H9 (cell line): ENCODE measurements around the gene MYEF2. TPM values are rescaled to one million over a fixed set of nuclear protein-coding genes. Genes with fewer than 3 reads are reported as not detected.

Experiments
- DNase-seq: peaks from one replicate; pipeline ENCODE4 v3.0.0-alpha.2; 2017
- H2AFZ ChIP-seq: one replicate; pipeline ENCODE4 v1.6.1; 2013; ENCODE audit warnings: mild to moderate bottlenecking, low read length, control low read depth, moderate library complexity
- H2AK5ac ChIP-seq: 2 replicates; pipeline ENCODE4 v1.6.1; 2013; ENCODE audit warnings: low read length, control low read depth, mixed read lengths; ENCODE audit not compliant: insufficient read length
- H2BK120ac ChIP-seq: one replicate; pipeline ENCODE4 v1.6.1; 2013; ENCODE audit warnings: low read depth, mild to moderate bottlenecking, low read length, control low read depth, inconsistent platforms; ENCODE audit not compliant: poor library complexity, severe bottlenecking
- H2BK12ac ChIP-seq: 2 replicates; pipeline ENCODE4 v1.6.1; 2013; ENCODE audit warnings: low read length, control low read depth, mixed read lengths, low read depth; ENCODE audit not compliant: insufficient read length
- H2BK15ac ChIP-seq: 2 replicates; pipeline ENCODE4 v1.6.1; 2013; ENCODE audit warnings: low read depth, low read length, control low read depth
- H2BK20ac ChIP-seq: one replicate; pipeline ENCODE4 v1.6.1; 2013; ENCODE audit warnings: low read depth, mild to moderate bottlenecking, low read length, control low read depth, inconsistent platforms; ENCODE audit not compliant: poor library complexity, severe bottlenecking
- H2BK5ac ChIP-seq: 2 replicates; pipeline ENCODE4 v1.6.1; 2013; ENCODE audit warnings: low read length, control low read depth, mixed read lengths; ENCODE audit not compliant: insufficient read length
- H3K14ac ChIP-seq: 2 replicates; pipeline ENCODE4 v1.6.1; 2013; ENCODE audit warnings: low read length, control low read depth; ENCODE audit not compliant: insufficient read depth
- H3K18ac ChIP-seq: 2 replicates; pipeline ENCODE4 v1.6.1; 2013; ENCODE audit warnings: low read depth, mild to moderate bottlenecking, mixed read lengths, low read length, control low read depth; ENCODE audit not compliant: insufficient read length
- H3K23ac ChIP-seq: 2 replicates; pipeline ENCODE4 v1.6.1; 2013; ENCODE audit warnings: low read length, control low read depth, mixed read lengths, low read depth; ENCODE audit not compliant: insufficient read length
- H3K23me2 ChIP-seq: 2 replicates; pipeline ENCODE4 v1.6.1; 2013; ENCODE audit warnings: low read depth, mild to moderate bottlenecking, mixed read lengths, low read length, control low read depth; ENCODE audit not compliant: insufficient read length, poor library complexity, severe bottlenecking
- H3K27ac ChIP-seq: 2 replicates; pipeline ENCODE4 v1.5.1; 2013; ENCODE audit warnings: low read length, control low read depth, mixed read lengths, low read depth; ENCODE audit not compliant: insufficient read length
- H3K27me3 ChIP-seq: 2 replicates; pipeline ENCODE4 v1.6.1; 2013; ENCODE audit warnings: low read length, control low read depth, inconsistent platforms; ENCODE audit not compliant: insufficient read depth
- H3K4ac ChIP-seq: 2 replicates; pipeline ENCODE4 v1.6.1; 2013; ENCODE audit warnings: low read depth, mild to moderate bottlenecking, control low read depth, inconsistent platforms, low read length, moderate library complexity
- H3K4me1 ChIP-seq: 2 replicates; pipeline ENCODE4 v1.6.1; 2013; ENCODE audit warnings: low read length, control low read depth, inconsistent platforms; ENCODE audit not compliant: insufficient read depth
- H3K4me2 ChIP-seq: 2 replicates; pipeline ENCODE4 v1.6.1; 2013; ENCODE audit warnings: low read length, control low read depth, mixed read lengths; ENCODE audit not compliant: insufficient read length, insufficient read depth
- H3K56ac ChIP-seq: 2 replicates; pipeline ENCODE4 v1.6.1; 2013; ENCODE audit warnings: low read depth, mild to moderate bottlenecking, mixed read lengths, low read length, control low read depth; ENCODE audit not compliant: insufficient read length
- H3K79me1 ChIP-seq: 2 replicates; pipeline ENCODE4 v1.6.1; 2013; ENCODE audit warnings: low read depth, mild to moderate bottlenecking, moderate library complexity, low read length, control low read depth, inconsistent platforms; ENCODE audit not compliant: insufficient read depth, poor library complexity, severe bottlenecking
- H3K79me2 ChIP-seq: 2 replicates; pipeline ENCODE4 v1.6.1; 2013; ENCODE audit warnings: low read length, control low read depth, inconsistent platforms; ENCODE audit not compliant: insufficient read depth
- H3K9ac ChIP-seq: 2 replicates; pipeline ENCODE4 v1.6.1; 2013; ENCODE audit warnings: low read length, control low read depth, mixed read lengths; ENCODE audit not compliant: insufficient read length; ENCODE audit errors: extremely low read depth
- H3K9me3 ChIP-seq: one replicate; pipeline ENCODE4 v1.6.1; 2013; ENCODE audit warnings: low read depth, low read length, inconsistent platforms; ENCODE audit not compliant: control insufficient read depth
- H3T11ph ChIP-seq: one replicate; pipeline ENCODE4 v1.6.1; 2013; ENCODE audit warnings: mild to moderate bottlenecking, low read length, control low read depth, inconsistent platforms
- H4K20me1 ChIP-seq: one replicate; pipeline ENCODE4 v1.6.1; 2013; ENCODE audit not compliant: control insufficient read depth, insufficient read length, insufficient read depth
- H4K5ac ChIP-seq: 2 replicates; pipeline ENCODE4 v1.6.1; 2013; ENCODE audit warnings: low read depth, mild to moderate bottlenecking, mixed read lengths, low read length, control low read depth; ENCODE audit not compliant: insufficient read length
- H4K8ac ChIP-seq: replicated peaks from 2 replicates; pipeline ENCODE4 v1.6.1; 2013; ENCODE audit warnings: low read length, control low read depth, mixed read lengths, low read depth; ENCODE audit not compliant: insufficient read length
- H4K91ac ChIP-seq: 2 replicates; pipeline ENCODE4 v1.6.1; 2013; ENCODE audit warnings: low read depth, mild to moderate bottlenecking, moderate library complexity, mixed read lengths, low read length, control low read depth; ENCODE audit not compliant: insufficient read length
- H3K27ac Mint-ChIP-seq, 3 experiments: 2 replicates in 2 of 3; 3 replicates in 1 of 3; pipeline ENCODE4 v1.8.0; 2020 to 2021; ENCODE audit warnings: mixed read lengths in 3 of 3, mild to moderate bottlenecking in 1 of 3, moderate library complexity in 1 of 3
- H3K27me3 Mint-ChIP-seq: 2 replicates; pipeline ENCODE4 v1.8.0; 2021; ENCODE audit warnings: low read depth, mild to moderate bottlenecking, moderate library complexity, mixed read lengths
- H3K36me3 Mint-ChIP-seq, 3 experiments: 2 replicates in 2 of 3; 3 replicates in 1 of 3; pipeline ENCODE4 v1.8.0; 2020 to 2021; ENCODE audit warnings: low read depth in 3 of 3, mixed read lengths in 3 of 3; ENCODE audit not compliant: insufficient read depth in 1 of 3
- H3K4me1 Mint-ChIP-seq, 2 experiments: 2 replicates each; pipeline ENCODE4 v1.8.0; 2020; ENCODE audit warnings: mixed read lengths in 2 of 2
- H3K4me3 Mint-ChIP-seq, 2 experiments: 2 replicates in 1 of 2; 3 replicates in 1 of 2; pipeline ENCODE4 v1.8.0; 2020 to 2021; ENCODE audit warnings: mild to moderate bottlenecking in 2 of 2, mixed read lengths in 2 of 2, moderate library complexity in 1 of 2
- H3K9me3 Mint-ChIP-seq, 2 experiments: 2 replicates in 1 of 2; 3 replicates in 1 of 2; pipeline ENCODE4 v1.8.0; 2020; ENCODE audit warnings: mild to moderate bottlenecking in 2 of 2, mixed read lengths in 2 of 2, moderate library complexity in 1 of 2
- CTCF ChIP-seq: fragments of 200-600 bp; sonication (generic); conservative IDR thresholded peaks from 3 replicates; pipeline ENCODE4 v1.8.0; 2021; ENCODE audit warnings: antibody characterized with exemption, mild to moderate bottlenecking
- WGBS: extraction: QIAGEN DNeasy Blood & Tissue Kit; methylation state at CpG from one replicate; pipeline ENCODE4 v1.1.7; 2013; ENCODE audit warnings: missing lambda C conversion rate, low lambda C conversion rate, mixed read lengths; ENCODE audit not compliant: insufficient read length; ENCODE audit errors: extremely low coverage; 5-methylcytosine and 5-hydroxymethylcytosine counted together
- total RNA-seq: library from RNA; stranded (reverse); gene quantifications from 2 replicates; pipeline ENCODE4 v1.2.1, GENCODE V29; 2021

Gene MYEF2
- total RNA-seq, 1 experiment from 2014 or later = 85.2 TPM

- H2AFZ ChIP-seq = no peak overlapping the region
- WGBS = no CpG with 5 or more reads among the region's 10 CpGs
- H2BK120ac ChIP-seq = no peak overlapping the region
- no peaks in the 10 kb centered on the region for H3K79me1 ChIP-seq
- TF ChIP-seq CTCF = no peak
- peaks cover 2% of the 10 kb centered on the region; the same call in 1 of the 2 replicates for H3K4me1 ChIP-seq
- H4K20me1 ChIP-seq = no peaks in the 10 kb centered on the region
- H4K91ac ChIP-seq = no peak overlapping the region
- peaks cover 26% of the 10 kb centered on the region; the same call in 1 of the 2 replicates for H3K79me2 ChIP-seq
- Mint-ChIP-seq H3K4me3 (peak overlapping the region; percentile 90 to 95), H3K27ac (peak overlapping the region; percentile 96 to 97 (median 97)), H3K9me3 (no peaks in the 10 kb centered on the region), H3K27me3 (no peaks in the 10 kb centered on the region), H3K36me3 (peaks cover 0 to 5% (median 0%) of the 10 kb centered on the region in 3 experiments; a peak in 4 of 7 replicates), H3K4me1 (peaks cover 58 to 62% of the 10 kb centered on the region in 2 experiments)
- H2BK15ac ChIP-seq = no peak overlapping the region
- H3K4ac ChIP-seq = no peak overlapping the region
- H3K9me3 ChIP-seq = no peaks in the 10 kb centered on the region
- peak overlapping the region; percentile 94; the same call in 1 of the 2 replicates for H3K14ac ChIP-seq
- peak overlapping the region; percentile 85 for H3K4me2 ChIP-seq
- no peak overlapping the region for H2BK20ac ChIP-seq
- peak overlapping the region; percentile 85 for H3K9ac ChIP-seq
- no peak overlapping the region for H3K56ac ChIP-seq
- H3T11ph ChIP-seq = no peak overlapping the region
- H3K18ac ChIP-seq = no peak overlapping the region
- no peak overlapping the region for H2BK12ac ChIP-seq
- no peaks in the 10 kb centered on the region for H3K27me3 ChIP-seq
- no peak overlapping the region for H2BK5ac ChIP-seq
- no peak overlapping the region for H4K8ac ChIP-seq
- H2AK5ac ChIP-seq = no peak overlapping the region
- H4K5ac ChIP-seq = no peak overlapping the region
- DNase-seq = no peak
- H3K23ac ChIP-seq = no peak overlapping the region
- H3K23me2 ChIP-seq = no peaks in the 10 kb centered on the region
- no peak overlapping the region for H3K27ac ChIP-seq
Observed at GRCh38 chr15:48177383-48177765, 721 bp downstream of the MYEF2 start.
